ENCODE data around the gene NAB2. TPM values are rescaled to one million over a fixed set of nuclear protein-coding genes. Genes with fewer than 3 reads are reported as not detected.

The NAB2 gene
- total RNA-seq = 31.2 and 41.2 TPM in 2 replicates

GRCh38 chr12:57088354-57089270, at the start of gene NAB2:
Gene NAB2 (plus strand): TSS chr12:57089114. CDS start chr12:57089272, 158 bp downstream.

GRCh38 chr12:57049890-57050289, 39.0 kb upstream of the NAB2 start, which contains the start of gene MYO1A:
Gene MYO1A (minus strand): TSS chr12:57050129. CDS start chr12:57048323, 1,806 bp downstream.

GRCh38 chr12:57078519-57079404, 10.2 kb upstream of the NAB2 start, which contains the start of gene NEMP1:
Gene NEMP1 (minus strand): TSS chr12:57078791. CDS start chr12:57078745, 46 bp downstream.

GRCh38 chr12:57111031-57111734, 22.3 kb downstream of the NAB2 start, which contains the start of gene STAT6:
Gene STAT6 (minus strand): TSS chr12:57111362. CDS start chr12:57108278, 3,084 bp downstream.

GRCh38 chr12:57127726-57128518, 39.0 kb downstream of the NAB2 start, which contains the start of gene LRP1:
Gene LRP1 (plus strand): TSS chr12:57128483. CDS start chr12:57128965, 482 bp downstream.

Other genes starting within 250 kb of the NAB2 start
- gene SDR9C7, start 154.7 kb upstream of the NAB2 start, total RNA-seq = 0.31 and 0.57 TPM in 2 replicates
- 0.16 TPM in 1 of 2 replicates, not detected in the other for gene RDH16, start 131.5 kb upstream of the NAB2 start, total RNA-seq
- 2.5 and 3.2 TPM in 2 replicates for gene ZBTB39, start 82.6 kb upstream of the NAB2 start, total RNA-seq
- not detected in 2 replicates for gene TAC3, start 72.6 kb upstream of the NAB2 start, total RNA-seq
- not detected in 2 replicates for gene MYO1A, start 39.0 kb upstream of the NAB2 start, total RNA-seq
- 6.0 and 10.9 TPM in 2 replicates for gene NEMP1, start 10.3 kb upstream of the NAB2 start, total RNA-seq
- 66.8 and 74.7 TPM in 2 replicates for gene STAT6, start 22.2 kb downstream of the NAB2 start, total RNA-seq
- gene LRP1, start 39.4 kb downstream of the NAB2 start, total RNA-seq = 6.2 and 17.9 TPM in 2 replicates
- not detected in 2 replicates for gene LRP1-AS, start 58.5 kb downstream of the NAB2 start, total RNA-seq
- 2.1 and 24.9 TPM in 2 replicates for gene NXPH4, start 127.7 kb downstream of the NAB2 start, total RNA-seq
- gene SHMT2, start 140.6 kb downstream of the NAB2 start, total RNA-seq = 222 and 338 TPM in 2 replicates
- gene STAC3, start 162.1 kb downstream of the NAB2 start, total RNA-seq = 0.11 TPM in 1 of 2 replicates, not detected in the other

Data from hair follicular keratinocyte (primary cell).